ENCODE results near the gene SCP2. TPM values are rescaled to one million over a fixed set of nuclear protein-coding genes. Genes with fewer than 3 reads are reported as not detected.
A peak's percentile ranks its signal among the peaks of the same experiment; 100 is the strongest.
"Not testable (repeated sequence)": the region's sequence is repeated elsewhere in the genome, so short reads cannot be mapped to it uniquely, and the experiment has no call there.

Gene SCP2
- total RNA-seq, 1 donor from 2014 or later = 120 TPM

GRCh38 chr1:52916241-52916975 is 10.7 kb upstream of the SCP2 start:
- no peak for DNase-seq (ENCODE audit: low spot score)

GRCh38 chr1:52917156-52917555 is 9.9 kb upstream of the SCP2 start:
- DNase-seq (ENCODE audit: low spot score) = no peak

- no peak for DNase-seq (ENCODE audit: low spot score)
Measured at GRCh38 chr1:52917581-52917980, 9.5 kb upstream of the SCP2 start.

GRCh38 chr1:52918201-52918600 is 8.9 kb upstream of the SCP2 start:
- DNase-seq (ENCODE audit: low spot score) = no peak

DNA sequence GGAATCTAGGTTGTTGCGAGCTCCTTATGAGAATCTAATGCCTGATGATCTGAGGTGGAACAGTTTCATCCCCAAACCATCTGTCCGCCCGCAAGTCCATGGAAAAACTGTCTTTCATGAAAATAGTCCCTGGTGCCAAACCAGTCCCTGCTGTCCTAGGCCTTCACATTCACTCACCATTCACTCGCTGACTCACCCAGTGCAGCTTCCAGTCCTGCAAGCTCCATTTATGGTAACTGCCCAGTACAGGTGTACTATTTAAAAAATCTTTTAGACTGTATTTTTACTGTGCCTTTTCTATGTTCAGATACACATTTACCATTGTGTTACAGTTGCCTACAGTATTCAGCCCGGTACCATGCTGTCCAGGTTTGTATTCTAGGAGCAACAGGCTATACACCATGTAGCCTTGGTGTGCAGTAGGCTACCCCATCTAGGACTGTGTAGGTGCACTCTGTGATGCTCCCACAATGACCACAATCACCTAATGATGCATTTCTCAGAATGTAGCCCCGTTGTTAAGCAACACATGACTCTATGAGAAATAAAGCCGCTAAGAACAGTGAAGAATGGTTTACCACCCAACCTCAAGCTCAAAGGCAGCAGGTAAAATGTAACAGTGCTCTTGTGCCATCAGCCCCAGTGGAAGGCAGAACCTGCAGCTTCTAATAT is 7.9 kb upstream of the SCP2 start:
- no peak for DNase-seq (ENCODE audit: low spot score)

DNA sequence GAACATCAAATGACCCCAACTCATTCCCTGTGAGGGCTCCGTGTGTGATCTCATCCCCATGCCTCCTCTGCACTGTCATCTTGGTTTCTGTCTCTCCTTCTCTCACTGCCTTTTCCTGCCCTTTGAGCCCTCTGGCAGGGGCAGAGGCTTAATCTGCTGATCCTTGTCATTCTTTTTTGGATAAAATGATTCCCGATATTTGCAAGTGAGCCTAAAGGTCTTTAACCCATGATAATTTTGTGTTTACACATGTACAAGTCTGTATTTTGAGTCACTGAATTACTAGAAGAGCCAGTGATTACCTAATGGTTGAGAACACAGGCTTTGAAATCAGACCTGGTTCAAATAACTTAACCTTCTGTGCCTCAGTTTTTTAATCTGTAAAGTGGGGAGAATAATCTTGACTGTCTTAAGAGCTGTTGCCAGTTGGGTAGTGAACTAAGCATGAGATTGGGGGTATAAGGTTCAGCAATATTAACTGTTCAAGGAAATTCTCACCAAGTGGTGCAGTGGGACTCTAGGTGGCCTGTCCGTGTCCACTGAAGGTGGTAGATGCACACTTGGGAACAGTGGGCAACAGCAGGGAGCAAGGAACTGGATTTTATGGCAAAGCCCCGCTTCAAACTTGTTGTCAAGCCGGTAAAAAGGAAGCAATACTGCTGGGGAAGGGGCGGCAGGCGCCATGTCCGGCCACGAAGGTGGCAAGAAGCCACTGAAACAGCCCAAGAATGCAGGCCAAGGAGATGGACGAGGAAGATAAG is 7.2 kb upstream of the SCP2 start:
- no peak for DNase-seq (ENCODE audit: low spot score)

GRCh38 chr1:52920791-52921291 is 6.2 kb upstream of the SCP2 start:
- DNase-seq (ENCODE audit: low spot score) = no peak

DNA sequence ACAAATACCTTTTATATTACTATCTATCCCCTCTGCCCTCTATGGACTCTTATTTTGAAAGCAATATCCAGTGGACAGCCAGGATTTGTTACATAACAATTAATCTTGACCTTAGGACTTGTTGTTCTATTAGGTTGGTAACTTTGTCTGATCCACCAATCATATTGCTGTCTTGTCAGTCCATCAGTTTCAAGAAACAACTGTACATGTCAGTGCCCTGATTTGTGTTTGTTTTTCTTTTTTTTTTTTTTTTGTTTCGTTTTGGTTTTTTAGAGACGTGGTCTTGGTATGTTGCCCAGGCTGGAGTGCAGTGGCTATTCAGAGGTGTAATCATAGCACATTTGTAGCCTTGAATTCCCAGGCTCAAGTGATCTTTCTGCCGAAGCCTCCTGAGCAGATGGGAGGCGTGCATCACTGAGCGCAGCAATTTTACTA is 1.5 kb upstream of the SCP2 start:
- DNase-seq (ENCODE audit: low spot score) = no peak

GRCh38 chr1:52926864-52927211 is 238 bp upstream of the SCP2 start:
- DNase-seq (ENCODE audit: low spot score) = no peak

- no peak for DNase-seq (ENCODE audit: low spot score)
Measured at GRCh38 chr1:52928015-52928404, 934 bp downstream of the SCP2 start.

DNA sequence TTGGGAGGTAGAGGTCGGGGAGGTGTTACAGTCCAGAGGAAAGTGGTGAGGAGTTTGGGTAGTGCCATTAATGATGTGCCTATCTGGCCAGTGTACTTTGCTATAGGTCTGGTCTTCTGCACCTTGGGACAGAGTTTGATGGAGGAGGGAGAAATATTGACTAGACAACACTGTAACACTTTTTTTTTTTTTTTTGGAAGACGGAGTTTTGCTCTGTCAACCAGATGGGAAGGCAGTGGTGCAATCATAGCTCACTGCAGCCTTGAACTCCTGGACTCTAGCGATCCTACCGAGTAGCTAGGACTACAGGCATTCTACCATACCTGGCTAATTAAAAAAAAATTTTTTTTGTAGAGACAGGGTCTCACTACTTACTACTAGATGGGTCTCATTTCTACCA is 1.9 kb downstream of the SCP2 start:
- DNase-seq (ENCODE audit: low spot score) = no peak

DNA sequence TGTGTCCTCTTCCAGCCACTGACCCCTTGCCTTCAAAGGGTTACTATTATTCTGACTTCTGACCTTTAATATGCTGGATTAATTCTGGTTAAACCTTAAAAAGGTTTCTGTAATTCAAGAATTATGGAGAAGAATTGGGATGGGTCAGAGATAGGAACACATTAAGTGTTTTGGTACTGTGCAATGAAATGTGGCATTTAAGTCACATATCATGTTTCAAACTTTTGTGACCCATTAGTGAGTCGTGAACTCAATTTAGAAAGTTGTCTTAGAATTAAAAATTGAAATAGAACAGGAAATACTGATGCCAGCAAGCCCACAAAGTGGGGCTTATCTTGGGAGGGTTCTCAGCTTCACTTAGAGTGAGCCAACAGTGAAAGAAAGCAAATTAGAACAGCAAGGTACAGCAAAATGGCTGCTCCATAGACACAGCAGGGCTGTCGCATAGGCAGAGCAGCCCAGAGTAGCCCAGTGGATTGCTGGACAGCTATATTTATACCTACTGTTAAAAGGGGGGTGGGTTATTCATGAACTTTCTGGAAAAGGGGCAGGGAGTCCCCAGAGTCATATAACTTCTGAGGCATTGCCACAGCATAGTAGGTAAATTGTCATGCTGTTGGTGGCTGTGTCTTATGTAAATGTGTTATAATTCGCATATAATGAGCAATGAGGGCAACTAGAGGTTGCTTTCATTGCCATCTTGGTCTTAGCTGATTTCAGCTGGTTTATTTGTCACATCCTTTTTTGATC is 10.5 kb downstream of the SCP2 start:
- DNase-seq (ENCODE audit: low spot score) = no peak

DNA sequence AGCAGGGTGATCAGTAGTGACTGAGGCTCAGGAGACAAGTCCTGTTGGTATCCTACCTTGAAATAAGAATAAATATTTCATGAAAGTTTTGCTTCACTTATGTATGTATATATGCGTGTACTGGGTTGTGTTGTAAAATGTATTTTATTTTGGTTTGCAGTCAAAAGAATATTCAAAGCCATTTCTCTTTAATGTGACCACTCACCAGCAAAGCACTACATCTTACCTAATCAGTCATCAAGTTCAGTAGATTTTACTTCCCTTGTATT is 11.0 kb downstream of the SCP2 start:
- DNase-seq (ENCODE audit: low spot score) = no peak

GRCh38 chr1:52943876-52944416 is 16.9 kb downstream of the SCP2 start:
- no peak for DNase-seq (ENCODE audit: low spot score)

DNA sequence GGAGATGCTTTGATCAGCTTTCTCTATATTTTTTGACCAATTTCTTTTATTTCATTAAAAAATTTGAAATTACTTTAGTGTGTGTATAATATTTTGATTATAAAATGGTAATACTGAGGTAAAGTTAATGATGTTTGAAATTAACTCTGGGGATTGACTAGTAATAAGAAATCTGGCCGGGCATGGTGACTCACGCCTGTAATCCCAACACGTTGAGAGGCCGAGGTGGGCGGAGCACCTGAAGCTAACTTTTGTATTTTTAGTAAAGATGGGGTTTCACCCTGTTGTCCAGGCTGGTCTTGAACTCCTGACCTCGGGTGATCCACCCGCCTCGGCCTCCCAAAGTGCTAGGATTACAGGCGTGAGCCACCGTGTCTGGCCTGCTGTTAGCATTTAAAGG is 17.5 kb downstream of the SCP2 start:
- DNase-seq (ENCODE audit: low spot score) = no peak

DNA sequence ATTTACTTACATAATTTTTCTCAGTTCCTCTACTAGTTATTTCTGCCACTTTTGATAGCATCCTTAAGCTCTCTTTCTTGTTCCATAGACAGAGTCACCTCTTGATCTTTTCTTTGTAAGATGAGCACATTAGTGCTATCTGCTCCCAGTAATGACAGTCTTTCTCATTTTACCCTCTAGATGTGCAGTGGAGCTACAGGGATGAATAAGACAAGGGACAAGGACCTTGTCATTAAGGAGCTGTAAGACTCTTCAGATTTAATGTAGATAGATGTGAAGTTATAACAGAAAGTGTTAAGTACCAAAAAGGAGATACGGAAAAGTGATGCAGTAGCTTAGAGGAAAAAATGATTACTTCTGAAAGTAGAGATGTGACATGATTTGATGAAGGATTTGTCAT is 20.4 kb downstream of the SCP2 start:
- no peak for DNase-seq (ENCODE audit: low spot score)

DNA sequence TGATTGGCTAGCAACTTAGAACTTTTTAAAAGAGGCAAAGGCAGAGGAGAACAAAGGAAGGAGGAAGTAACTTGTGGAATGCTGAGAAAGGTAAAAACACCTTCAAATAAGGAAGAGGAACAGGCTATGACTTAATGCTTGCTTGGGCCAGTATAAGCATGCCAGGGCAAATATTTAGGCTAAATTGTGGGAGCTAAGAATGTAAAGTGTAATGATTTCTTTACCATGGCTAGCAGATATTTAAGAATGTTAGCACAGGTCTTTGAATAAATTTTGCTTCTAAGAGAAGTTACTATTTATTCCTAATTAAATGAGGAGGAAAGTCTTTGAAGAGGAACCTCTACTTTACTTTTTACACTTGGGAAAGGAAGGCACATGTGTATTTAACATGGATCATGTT is 22.5 kb downstream of the SCP2 start:
- not testable (repeated sequence) for DNase-seq (ENCODE audit: low spot score)

DNA sequence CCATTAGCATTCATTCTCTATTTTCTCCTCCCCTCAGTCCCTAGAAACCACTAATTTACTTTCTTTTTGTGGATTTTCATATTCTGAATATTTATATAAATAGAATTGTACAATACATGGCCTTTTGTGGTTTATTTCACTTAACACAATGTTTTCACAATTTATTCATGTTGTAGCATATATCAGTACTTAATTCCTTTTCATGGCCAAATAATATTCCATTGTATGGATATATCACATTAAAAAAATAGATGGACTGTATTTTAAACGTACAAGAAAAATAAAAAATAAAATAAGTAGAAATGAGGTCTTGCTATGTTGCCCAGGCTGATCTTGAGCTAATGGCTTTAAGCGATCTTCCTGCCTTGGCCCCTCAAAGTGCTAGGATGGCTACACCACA is 25.0 kb downstream of the SCP2 start:
- no peak for DNase-seq (ENCODE audit: low spot score)

- DNase-seq (ENCODE audit: low spot score) = peak; percentile 43
Measured at GRCh38 chr1:52955129-52955970, 28.3 kb downstream of the SCP2 start.

DNA sequence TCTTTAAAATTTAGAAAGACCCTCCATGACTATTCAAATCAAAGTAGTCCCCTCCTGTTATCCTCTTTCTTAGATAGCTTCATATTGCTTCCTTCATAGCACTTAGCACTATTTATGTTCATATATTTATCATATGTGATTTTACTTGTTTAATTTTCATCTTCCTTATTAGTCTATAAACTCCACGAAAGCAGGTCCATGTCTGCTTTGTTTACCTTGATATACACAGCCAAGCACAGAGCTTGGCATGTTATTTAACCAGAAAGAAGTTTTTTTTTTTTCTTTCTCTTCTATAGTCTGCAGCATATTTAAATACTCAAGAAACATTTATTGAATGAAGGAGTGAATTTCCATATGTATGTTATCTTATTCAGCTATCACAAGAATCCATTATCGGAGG is 36.0 kb downstream of the SCP2 start:
- no peak for DNase-seq (ENCODE audit: low spot score)

DNA sequence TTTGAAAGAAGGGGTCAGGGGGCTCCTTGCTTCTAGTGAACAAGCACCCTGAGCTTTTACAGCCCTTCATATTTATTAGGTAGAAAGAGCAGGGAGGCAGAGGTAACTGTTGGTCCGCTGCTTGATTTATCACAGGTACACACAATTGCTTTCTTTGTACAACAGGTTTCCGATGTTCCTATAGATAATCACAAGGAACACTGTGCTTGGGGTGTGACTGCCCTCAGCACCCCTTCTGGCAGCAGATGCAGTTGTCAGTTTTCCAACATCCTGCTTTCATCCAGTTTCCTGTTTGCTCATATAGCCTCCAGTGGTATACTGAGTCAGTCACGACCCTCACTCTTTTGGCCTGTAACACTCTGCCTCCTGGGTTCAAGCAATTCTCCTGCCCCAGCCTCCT is 40.6 kb downstream of the SCP2 start:
- no peak for DNase-seq (ENCODE audit: low spot score)
